Kasumi-1 (cell line): ENCODE results near the gene DNAJC18.

ENCODE experiments used
- DNase-seq, 2 experiments: peaks; one replicate each; lab custom pipeline; 2025; lab: John Stamatoyannopoulos, UW

Gene DNAJC18

GRCh38 chr5:139368613-139369012 is 70.7 kb downstream of the DNAJC18 start:
- DNase-seq, result peak; percentile 25 to 44

- no peak for DNase-seq
Observed at GRCh38 chr5:139364466-139364865, 74.9 kb downstream of the DNAJC18 start.

GRCh38 chr5:139363937-139364336 is 75.4 kb downstream of the DNAJC18 start:
- no peak for DNase-seq

GRCh38 chr5:139361835-139362429 is 77.4 kb downstream of the DNAJC18 start:
- DNase-seq, result no peak

GRCh38 chr5:139360384-139360783 is 78.9 kb downstream of the DNAJC18 start:
- no peak for DNase-seq
